T-cell (primary cell): ENCODE data around the gene RBM43. TPM values are rescaled to one million over a fixed set of nuclear protein-coding genes. Genes with fewer than 3 reads are reported as not detected.

ENCODE experiments used
- ATAC-seq, 4 experiments: fragments of 200-7000 bp in 3 of 4; fragments of 150-1000 bp in 1 of 4; cut with Tn5 transposase; replicated peaks in 1 of 4; 1 replicate in 3 of 4; 2 replicates in 1 of 4; pipeline ENCODE4 v1.10.0; 2021; ENCODE audit warnings: moderate library complexity in 3 of 4, mild to moderate bottlenecking in 2 of 4, moderate number of reproducible peaks in 1 of 4
- CTCF ChIA-PET, 2 donors: fragments of 300-600 bp; sonication (Branson Sonifier 250); formaldehyde crosslinking; loops; one replicate each; lab custom pipeline; 2022; ENCODE audit warnings: antibody characterized with exemption in 2 of 2; lab: Charles Lee
- POLR2A ChIA-PET, 2 donors: fragments of 300-600 bp; sonication (Branson Sonifier 250); formaldehyde crosslinking; loops; one replicate each; lab custom pipeline; 2022; ENCODE audit warnings: antibody characterized with exemption in 2 of 2; lab: Charles Lee
- DNase-seq, 35 experiments: peaks; one replicate each; pipeline versions ENCODE4 v3.0.0 to v3.0.0-alpha.2; 2013 to 2023
- H3K27ac ChIP-seq: one replicate; pipeline ENCODE4 v1.5.1; 2013; ENCODE audit warnings: low read length
- H3K27me3 ChIP-seq, 2 experiments: replicated peaks in 1 of 2; 1 replicate in 1 of 2; 2 replicates in 1 of 2; pipeline versions ENCODE4 v1.6.1 to v1.7.0; 2013; ENCODE audit warnings: low read length in 1 of 2, mixed read lengths in 1 of 2; ENCODE audit not compliant: control insufficient read depth in 2 of 2, insufficient read depth in 2 of 2; ENCODE audit errors: extremely low read depth in 1 of 2
- H3K36me3 ChIP-seq, 2 donors: 1 replicate in 1 of 2; 2 replicates in 1 of 2; pipeline versions ENCODE4 v1.6.1 to v1.7.0; 2013; ENCODE audit warnings: low read length in 1 of 2; ENCODE audit not compliant: control insufficient read depth in 2 of 2, insufficient read depth in 1 of 2; ENCODE audit errors: extremely low read depth in 1 of 2
- H3K4me1 ChIP-seq, 2 experiments: 1 replicate in 1 of 2; 2 replicates in 1 of 2; pipeline versions ENCODE4 v1.6.1 to v1.7.0; 2013; ENCODE audit warnings: low read length in 2 of 2, mixed read lengths in 1 of 2; ENCODE audit not compliant: insufficient read depth in 2 of 2, control insufficient read depth in 1 of 2; ENCODE audit errors: extremely low read depth in 1 of 2
- H3K4me3 ChIP-seq, 2 donors: 1 replicate in 1 of 2; 2 replicates in 1 of 2; pipeline versions ENCODE4 v1.5.1 to v1.7.0; 2013; ENCODE audit warnings: mild to moderate bottlenecking in 2 of 2, low read length in 1 of 2, moderate library complexity in 1 of 2; ENCODE audit not compliant: control insufficient read depth in 1 of 2; ENCODE audit errors: extremely low read depth in 1 of 2
- H3K9me3 ChIP-seq: 2 replicates; pipeline ENCODE4 v1.7.0; 2013
- H3K27ac Mint-ChIP-seq, 2 donors: one replicate each; pipeline ENCODE4 v1.8.0; 2020 to 2021; ENCODE audit warnings: mild to moderate bottlenecking in 2 of 2, mixed read lengths in 2 of 2
- H3K27me3 Mint-ChIP-seq, 2 donors: one replicate each; pipeline ENCODE4 v1.8.0; 2021 to 2022; ENCODE audit warnings: mixed read lengths in 2 of 2
- H3K36me3 Mint-ChIP-seq: one replicate; pipeline ENCODE4 v1.8.0; 2021; ENCODE audit warnings: mixed read lengths
- H3K4me1 Mint-ChIP-seq, 3 donors: one replicate each; pipeline ENCODE4 v1.8.0; 2020 to 2022; ENCODE audit warnings: mixed read lengths in 3 of 3, mild to moderate bottlenecking in 1 of 3
- H3K4me3 Mint-ChIP-seq, 3 donors: one replicate each; pipeline ENCODE4 v1.8.0; 2020 to 2022; ENCODE audit warnings: mild to moderate bottlenecking in 3 of 3, mixed read lengths in 3 of 3, moderate library complexity in 3 of 3
- H3K9me3 Mint-ChIP-seq, 3 donors: one replicate each; pipeline ENCODE4 v1.8.0; 2020 to 2022; ENCODE audit warnings: mixed read lengths in 3 of 3
- WGBS: methylation state at CpG from one replicate; pipeline ENCODE4 v1.1.5; 2013; ENCODE audit warnings: missing lambda C conversion rate; ENCODE audit not compliant: insufficient coverage; 5-methylcytosine and 5-hydroxymethylcytosine counted together
- total RNA-seq, 35 experiments: library from RNA in 6 of 35; stranded (reverse) in 6 of 35; fragments of 120-200 nt in 1 of 35; gene quantifications; one replicate each; pipeline versions ENCODE4 v1.2.1 to v1.2.4 and lab custom pipeline; 2013 to 2026

The RBM43 gene
- total RNA-seq, 5 donors from 2014 or later (not counting 1 experiment from before 2014, with no cell fraction given), result 11.4 to 18.2 (median 16.8) TPM

- WGBS, result 97% methylated on average over 4 of the region's 7 CpGs
- peak overlapping the region; percentile 16 to 45 for H3K27ac Mint-ChIP-seq
These were observed 2.6 kb upstream of the RBM43 start for GRCh38 chr2:151264157-151264825.

DNA sequence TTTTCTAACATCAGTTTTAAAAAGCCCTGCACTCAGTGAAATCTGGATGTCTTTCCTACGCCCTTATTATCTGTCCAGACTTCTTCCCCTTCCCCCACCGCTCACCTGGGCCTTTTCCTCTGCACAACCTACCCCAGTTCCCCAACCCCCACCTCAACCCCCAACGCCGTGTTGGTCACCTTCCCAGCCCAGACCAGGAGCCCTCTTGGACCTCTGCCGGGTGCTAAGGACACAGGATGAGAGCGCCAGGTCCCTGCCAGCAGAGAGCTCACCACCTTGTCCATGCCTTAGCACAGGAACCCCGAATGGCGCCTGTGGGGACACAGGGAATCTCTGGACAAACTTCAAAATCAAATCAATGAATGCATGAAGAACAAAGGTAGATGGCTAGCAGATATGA, 966 bp upstream of the RBM43 start:
- WGBS, result 87% methylated on average over 5 of the region's 8 CpGs
- no peaks in the 10 kb centered on the region for H3K27me3 ChIP-seq
- DNase-seq, result no peak
- no peak overlapping the region for H3K4me3 ChIP-seq
- CTCF ChIA-PET, result interaction anchor here in 1 of 2 donors (0.5 kb wide), 1 partner anchor 180 kb away, joined by 4 read pairs; no protein-coding TSS in a partner anchor
- Mint-ChIP-seq H3K4me3 (peak overlapping the region; percentile 57 to 93 (median 92)), H3K4me1 (peaks cover 31 to 38% (median 33%) of the 10 kb centered on the region in 3 donors), H3K27ac (peak overlapping the region; percentile 97 to 98), H3K9me3 (no peaks in the 10 kb centered on the region), H3K27me3 (no peaks in the 10 kb centered on the region), H3K36me3 (peaks cover 11% of the 10 kb centered on the region)
- H3K36me3 ChIP-seq, result no peaks in the 10 kb centered on the region
- no peak for ATAC-seq
- H3K9me3 ChIP-seq, result no peaks in the 10 kb centered on the region
- peaks cover 10 to 14% of the 10 kb centered on the region in 2 experiments for H3K4me1 ChIP-seq
- no peak overlapping the region for H3K27ac ChIP-seq
- POLR2A ChIA-PET, result no interaction called here

More at GRCh38 chr2:151264157-151264825, 2.6 kb upstream of the RBM43 start:
- POLR2A ChIA-PET, result interaction anchor here in 1 of 2 donors (0.5 to 0.7 kb wide), 2 partner anchors 15 to 148 kb away, joined by 3 to 7 read pairs; no protein-coding TSS in a partner anchor
- CTCF ChIA-PET, result no interaction called here
- Histone ChIP-seq H3K4me3 (no peak overlapping the region), H3K4me1 (peaks cover 10 to 14% of the 10 kb centered on the region in 2 experiments), H3K27me3 (no peaks in the 10 kb centered on the region), H3K36me3 (no peaks in the 10 kb centered on the region), H3K9me3 (no peaks in the 10 kb centered on the region), H3K27ac (no peak overlapping the region)
- DNase-seq (no peak), ATAC-seq (no peak)
- Mint-ChIP-seq H3K9me3 (no peaks in the 10 kb centered on the region), H3K4me1 (peaks cover 26 to 31% (median 26%) of the 10 kb centered on the region in 3 donors), H3K36me3 (peaks cover 14% of the 10 kb centered on the region), H3K27me3 (no peaks in the 10 kb centered on the region), H3K4me3 (peak overlapping the region in 1 of 3 donors; percentile 6)

DNA sequence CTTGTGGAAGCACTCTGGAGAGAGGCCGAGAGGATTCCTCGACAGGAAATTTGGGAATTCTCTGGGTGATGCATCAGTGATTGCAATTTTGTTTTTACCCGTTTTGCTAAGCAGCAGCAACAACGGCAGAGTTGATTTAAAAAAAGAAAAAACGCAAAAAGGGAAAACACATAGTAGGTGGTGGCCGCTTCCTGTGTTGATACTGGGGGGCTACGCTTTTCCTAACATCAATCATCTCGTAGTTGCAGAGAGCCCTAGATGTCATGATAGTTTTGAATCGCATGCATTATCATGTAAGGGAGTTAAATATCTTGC, 271 bp upstream of the RBM43 start:
- Histone ChIP-seq H3K27me3 (no peaks in the 10 kb centered on the region), H3K4me1 (peaks cover 10 to 14% of the 10 kb centered on the region in 2 experiments), H3K36me3 (no peaks in the 10 kb centered on the region), H3K4me3 (peak overlapping the region; percentile 68 to 89), H3K9me3 (no peaks in the 10 kb centered on the region), H3K27ac (peak overlapping the region; percentile 98)
- Mint-ChIP-seq H3K36me3 (peaks cover 6% of the 10 kb centered on the region), H3K4me1 (peaks cover 36 to 40% (median 38%) of the 10 kb centered on the region in 3 donors), H3K27me3 (no peaks in the 10 kb centered on the region), H3K27ac (peak overlapping the region; percentile 97 to 98), H3K9me3 (no peaks in the 10 kb centered on the region), H3K4me3 (peak overlapping the region; percentile 92 to 98 (median 93))
- 0% methylated on average over 3 of the region's 9 CpGs for WGBS
- ChIA-PET POLR2A (interaction anchor here (0.5 to 1.1 kb wide), 6 partner anchors 8 to 563 kb away, joined by 3 to 8 read pairs (median 4); partner anchors contain the start of gene NMI (in 1 of the 2)), CTCF (interaction anchor here in 1 of 2 donors (1.3 kb wide), 1 partner anchor 29 kb away, joined by 5 read pairs; no protein-coding TSS in a partner anchor)
- ATAC-seq (peak in 2 of 4 experiments; percentile 1 to 4), DNase-seq (no peak)

- Mint-ChIP-seq H3K27ac (peak overlapping the region; percentile 97 to 100), H3K4me3 (peak overlapping the region; percentile 92 to 98 (median 93)), H3K9me3 (no peaks in the 10 kb centered on the region), H3K27me3 (no peaks in the 10 kb centered on the region), H3K4me1 (peaks cover 39 to 40% (median 39%) of the 10 kb centered on the region in 3 donors), H3K36me3 (peaks cover 5% of the 10 kb centered on the region)
- Histone ChIP-seq H3K4me3 (peak overlapping the region; percentile 68 to 89), H3K36me3 (no peaks in the 10 kb centered on the region), H3K9me3 (no peaks in the 10 kb centered on the region), H3K27ac (peak overlapping the region; percentile 98), H3K4me1 (peaks cover 10 to 14% of the 10 kb centered on the region in 2 experiments), H3K27me3 (no peaks in the 10 kb centered on the region)
- CTCF ChIA-PET, result interaction anchor here (0.7 to 1.3 kb wide), 4 partner anchors 12 to 209 kb away, joined by 3 to 5 read pairs (median 4); no protein-coding TSS in a partner anchor
- ATAC-seq, result peak in 3 of 4 experiments; percentile 2 to 9 (median 4)
- WGBS, result 9% methylated on average over 5 of the region's 11 CpGs
- peak in 8 of 35 experiments; percentile 1 to 30 (median 8) for DNase-seq
- POLR2A ChIA-PET, result no interaction called here
These were observed 961 bp downstream of the RBM43 start for GRCh38 chr2:151260573-151261230.

DNA sequence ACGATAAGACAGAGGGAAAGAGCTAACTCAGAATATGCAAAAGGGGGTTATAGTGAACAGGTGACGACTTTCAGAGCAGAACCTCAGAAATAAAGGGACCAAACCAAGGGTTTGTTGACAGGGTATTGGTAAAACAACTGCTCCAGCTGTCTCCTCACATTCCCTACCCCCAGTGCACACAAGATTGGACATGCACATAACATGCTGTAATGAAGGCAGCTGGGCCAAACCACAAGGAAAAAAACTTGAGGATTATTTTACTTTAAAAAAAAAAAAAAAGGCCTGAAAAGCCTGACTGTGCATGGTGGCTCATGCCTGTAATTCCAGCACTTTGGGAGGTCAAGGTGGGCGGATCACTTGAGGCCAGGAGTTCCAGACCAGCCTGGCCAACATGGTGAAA, 3.5 kb downstream of the RBM43 start:
- Histone ChIP-seq H3K9me3 (no peaks in the 10 kb centered on the region), H3K4me3 (no peak overlapping the region), H3K27me3 (no peaks in the 10 kb centered on the region), H3K36me3 (peaks cover 11 to 19% of the 10 kb centered on the region in 2 donors), H3K4me1 (peaks cover 10 to 14% of the 10 kb centered on the region in 2 experiments), H3K27ac (no peak overlapping the region)
- H3K4me1 Mint-ChIP-seq, result peaks cover 46 to 49% (median 49%) of the 10 kb centered on the region in 3 donors
- H3K9me3 Mint-ChIP-seq, result no peaks in the 10 kb centered on the region
- CTCF ChIA-PET, result no interaction called here
- no peak for DNase-seq
- 100% methylated on average over 2 of the region's 3 CpGs for WGBS
- H3K27ac Mint-ChIP-seq, result no peak overlapping the region
- POLR2A ChIA-PET, result interaction anchor here in 1 of 2 donors (0.7 kb wide), 1 partner anchor 528 kb away, joined by 8 read pairs; no protein-coding TSS in a partner anchor
- H3K36me3 Mint-ChIP-seq, result peaks cover 25% of the 10 kb centered on the region
- ATAC-seq, result no peak
- H3K4me3 Mint-ChIP-seq, result no peak overlapping the region
- H3K27me3 Mint-ChIP-seq, result no peaks in the 10 kb centered on the region

GRCh38 chr2:151252646-151253045, 9.0 kb downstream of the RBM43 start:
- H3K4me1 ChIP-seq, result no peaks in the 10 kb centered on the region
- H3K36me3 ChIP-seq, result peaks cover 11 to 51% of the 10 kb centered on the region in 2 donors
- H3K36me3 Mint-ChIP-seq, result peaks cover 69% of the 10 kb centered on the region
- ChIA-PET POLR2A (no interaction called here), CTCF (no interaction called here)
- no CpG with 5 or more reads among the region's 1 CpG for WGBS
- no peaks in the 10 kb centered on the region for H3K27me3 Mint-ChIP-seq
- H3K27ac Mint-ChIP-seq, result peak overlapping the region in 1 of 2 donors; percentile 28
- H3K4me1 Mint-ChIP-seq, result peaks cover 12 to 19% (median 16%) of the 10 kb centered on the region in 3 donors
- H3K27me3 ChIP-seq, result no peaks in the 10 kb centered on the region
- H3K9me3 Mint-ChIP-seq, result peaks cover 0 to 17% (median 16%) of the 10 kb centered on the region in 3 donors
- no peak for DNase-seq
- H3K27ac ChIP-seq, result no peak overlapping the region
- no peak for ATAC-seq
- no peak overlapping the region for H3K4me3 Mint-ChIP-seq
- no peak overlapping the region for H3K4me3 ChIP-seq
- peaks cover 6% of the 10 kb centered on the region for H3K9me3 ChIP-seq
